HL-60/S4 (cell line): ENCODE data around the gene XXYLT1.

Experiments used
- in situ Hi-C: fragments of 300-500 bp; cut with MboI; formaldehyde crosslinking; loops from 2 replicates; pipeline ENCODE4 v1.14.3; 2022; ENCODE audit warnings: low sequenced_read_pairs

Gene XXYLT1

DNA sequence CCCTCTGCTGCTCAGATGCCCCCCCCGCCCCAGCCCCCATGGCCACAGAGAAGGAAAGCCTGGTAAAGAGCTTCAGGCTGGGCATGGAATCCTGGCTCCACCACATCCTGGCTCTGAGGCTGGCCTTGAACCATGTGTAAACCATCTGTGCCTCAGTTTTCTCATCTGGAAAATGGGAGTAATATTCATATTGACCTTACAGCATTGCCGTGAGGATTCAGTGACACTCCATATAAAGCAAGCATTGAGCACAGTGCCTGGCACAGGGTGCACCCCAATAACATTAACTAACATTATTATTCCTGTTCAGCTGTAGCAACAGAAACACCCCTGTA lies 150.7 kb downstream of the XXYLT1 start:
- in situ Hi-C loops = no loop called here

DNA sequence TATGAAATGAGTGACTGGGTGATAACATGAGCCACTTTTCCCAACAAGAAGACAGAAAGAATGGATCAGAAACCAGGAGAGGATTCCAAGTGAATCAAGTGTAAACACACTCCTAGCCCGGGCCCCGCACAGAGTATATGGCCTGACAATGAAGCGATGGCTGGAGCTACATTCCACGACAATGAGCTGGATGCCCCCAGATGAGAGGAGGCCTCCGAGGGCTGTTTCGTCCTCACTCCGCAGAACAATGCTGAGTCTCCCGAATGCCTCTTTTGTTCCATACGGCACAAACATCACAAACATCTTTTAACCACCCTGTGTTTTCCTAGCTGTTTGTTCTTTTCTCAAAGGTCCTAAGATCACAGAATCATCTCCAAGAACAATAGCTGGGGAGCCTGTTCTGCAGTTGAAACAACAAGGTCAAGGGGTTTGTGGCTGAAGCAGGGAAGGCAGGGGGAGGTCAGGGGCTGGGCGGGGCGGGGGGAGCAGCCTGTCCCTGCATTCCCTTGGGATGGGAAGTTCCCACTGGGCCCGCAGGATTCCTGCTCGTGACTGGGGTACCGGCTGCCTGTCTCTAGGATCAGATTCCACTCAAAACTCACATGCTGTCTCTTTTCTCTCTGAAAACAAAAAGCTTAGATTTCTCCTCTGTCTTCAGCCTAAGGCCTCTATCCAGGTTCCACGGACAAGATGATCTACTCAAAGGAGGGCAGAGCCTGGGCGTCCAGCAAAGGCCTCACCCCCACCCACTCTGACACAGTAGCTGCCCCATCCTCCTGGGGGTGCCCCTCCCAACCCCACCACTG lies 151.3 kb downstream of the XXYLT1 start:
- in situ Hi-C loops = no loop called here

DNA sequence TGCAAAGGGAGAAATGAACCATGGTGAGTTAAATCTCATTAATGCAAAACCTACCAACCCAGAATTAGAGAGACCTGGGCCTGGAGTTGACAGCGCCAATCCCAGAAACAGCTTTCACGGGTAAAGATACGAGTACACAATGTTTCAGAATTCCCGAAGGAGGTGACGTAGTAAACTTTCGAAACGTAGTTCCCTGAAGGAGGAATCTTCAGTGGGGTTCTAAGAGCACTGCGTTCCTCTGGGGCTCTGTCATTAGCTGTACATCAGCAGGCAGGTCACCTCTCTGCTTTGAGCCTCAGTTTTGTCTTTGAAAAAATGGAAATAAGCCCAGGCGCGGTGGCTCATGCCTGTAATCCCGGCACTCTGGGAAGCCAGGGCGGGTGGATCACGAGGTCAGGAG lies 152.3 kb downstream of the XXYLT1 start:
- in situ Hi-C loops = no loop called here

DNA sequence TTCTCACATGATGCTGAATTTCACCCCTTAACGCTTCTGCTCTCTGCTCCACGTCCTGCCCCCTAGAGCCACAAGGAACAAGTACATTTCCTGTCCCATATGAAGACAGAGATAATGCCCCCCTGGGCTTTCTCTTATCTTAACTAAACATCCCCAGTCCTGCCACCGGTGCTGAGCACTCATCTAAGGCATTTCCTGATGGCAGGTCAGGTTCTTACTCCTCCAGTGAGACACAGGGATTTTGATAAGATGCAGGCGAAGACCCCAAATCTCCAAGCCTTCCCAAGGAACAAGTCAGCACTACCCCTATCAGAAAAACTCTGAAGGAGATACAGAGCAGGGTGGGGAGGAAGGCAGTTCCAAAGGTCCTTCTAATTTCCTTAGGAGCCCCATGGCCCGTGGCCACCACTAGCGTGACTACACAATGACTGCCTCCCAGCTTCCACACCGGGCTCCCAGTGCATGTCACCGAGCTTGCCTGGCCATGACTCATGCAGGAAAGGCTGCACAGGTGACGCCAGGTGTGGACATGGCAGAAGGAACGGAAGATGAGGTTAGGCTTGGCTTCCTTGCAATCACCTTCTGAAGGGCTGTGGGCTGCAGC lies 152.9 kb downstream of the XXYLT1 start:
- in situ Hi-C loops = no loop called here

DNA sequence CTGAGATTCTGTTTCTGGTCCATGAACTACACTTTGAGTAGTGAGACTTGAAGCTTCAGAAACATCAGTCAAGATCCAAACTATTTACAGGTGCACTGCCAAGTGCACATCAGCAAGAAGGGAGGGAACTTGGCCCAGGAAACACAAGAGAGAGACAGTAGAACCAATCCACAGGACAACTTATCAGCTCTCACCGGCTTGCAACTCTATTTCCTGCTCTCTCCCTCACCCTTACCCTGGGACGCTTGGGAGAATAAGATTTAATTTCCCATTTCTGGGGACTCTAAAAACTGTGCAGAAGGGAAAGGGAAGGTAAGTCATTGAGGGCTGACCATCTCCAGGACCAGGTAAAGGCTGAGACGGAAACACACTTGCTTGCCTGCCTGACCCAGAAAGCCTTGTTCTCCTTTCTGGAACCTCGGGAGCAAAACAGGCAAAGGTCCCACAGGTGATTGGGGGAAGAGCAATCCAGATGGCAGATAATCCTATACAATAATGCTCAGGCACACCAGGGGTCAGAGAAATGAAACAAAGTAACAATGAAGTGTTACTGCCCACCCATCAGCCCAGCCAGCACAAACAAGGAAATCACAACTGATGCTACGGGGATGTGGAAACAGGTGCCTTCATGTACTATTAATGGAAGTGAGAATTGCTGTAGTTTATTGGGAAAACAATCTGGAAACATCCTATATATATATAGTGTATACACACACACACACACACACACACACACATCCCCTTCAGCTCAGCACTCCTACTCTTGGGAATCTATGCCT lies 154.4 kb downstream of the XXYLT1 start:
- in situ Hi-C loops = no loop called here

DNA sequence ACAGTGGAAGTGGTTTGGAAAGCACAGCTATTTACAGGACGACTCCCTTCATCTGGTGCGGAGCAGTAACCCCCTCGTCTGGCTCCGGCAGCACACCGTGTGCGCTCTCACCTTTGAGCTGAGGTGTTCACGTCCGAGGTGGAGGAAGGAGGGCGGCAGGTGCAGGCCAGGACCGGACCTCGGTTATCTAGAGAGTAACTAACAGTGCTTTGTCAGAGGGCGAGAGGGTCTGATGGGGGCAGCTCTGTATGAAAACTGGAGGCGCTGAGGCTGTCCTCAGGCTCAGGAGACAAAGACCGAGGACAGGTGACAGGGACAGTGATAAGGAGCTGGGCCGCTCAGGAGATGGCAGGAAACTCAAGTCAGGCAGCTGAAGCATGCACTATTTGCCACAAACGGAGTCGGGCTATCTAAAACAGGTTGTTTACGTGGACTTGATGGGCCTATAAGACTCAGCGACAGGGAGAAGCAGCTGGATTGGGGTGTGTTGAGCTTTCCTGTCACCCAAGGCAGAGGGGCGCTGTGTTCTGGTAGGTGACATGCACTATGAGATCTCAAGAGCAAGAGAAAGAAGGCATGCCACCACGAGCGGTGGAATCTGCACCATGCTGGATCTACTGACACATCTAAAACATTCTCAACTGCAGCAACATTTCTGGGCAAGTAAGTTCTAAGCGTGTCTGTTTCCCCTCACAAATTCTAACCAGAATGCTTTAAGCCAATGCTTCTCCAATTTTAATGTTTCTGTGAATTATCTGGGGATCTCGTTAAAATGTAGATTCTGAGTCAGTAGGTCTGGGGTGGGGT lies 155.2 kb downstream of the XXYLT1 start:
- in situ Hi-C loops = no loop called here

DNA sequence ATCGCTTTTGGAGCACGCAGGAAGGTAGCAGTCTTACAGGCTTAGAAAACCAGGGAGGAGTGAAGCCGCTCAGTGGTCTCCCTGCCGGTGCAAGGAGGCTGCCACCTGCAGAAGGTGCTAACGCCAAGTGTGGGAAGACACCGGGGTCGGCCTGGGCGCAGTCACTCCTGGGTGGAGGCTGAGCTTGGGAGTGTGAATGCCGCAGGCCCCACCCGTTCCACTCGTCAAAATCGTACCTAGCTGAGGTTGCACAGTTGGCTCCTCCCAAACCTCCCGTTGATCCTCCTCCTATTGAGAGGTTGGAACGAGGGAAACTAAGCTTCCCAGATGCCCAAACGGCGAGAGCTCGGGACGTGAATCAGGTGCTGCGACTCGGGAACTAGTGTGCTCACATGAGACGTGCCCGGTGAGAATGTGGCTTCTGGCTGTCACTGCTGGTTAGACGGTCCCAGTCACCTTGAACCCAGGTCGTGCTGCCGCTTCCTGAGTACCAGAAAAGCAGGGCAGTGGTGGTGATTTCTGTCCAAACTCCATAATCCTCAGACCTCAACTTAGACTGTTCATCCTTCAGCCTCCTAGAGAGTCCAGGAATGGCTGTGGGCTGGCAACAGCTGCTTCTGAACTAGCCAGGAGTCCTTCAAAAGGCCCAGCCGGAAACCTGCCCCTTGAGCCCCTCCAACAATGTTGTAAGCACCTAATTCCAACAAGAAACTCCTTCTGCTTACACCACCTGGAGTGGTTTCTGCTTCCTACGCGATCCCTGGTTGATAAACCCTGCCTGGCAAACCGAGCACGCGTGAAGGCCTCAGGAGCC lies 156.0 kb downstream of the XXYLT1 start:
- in situ Hi-C loops = no loop called here

DNA sequence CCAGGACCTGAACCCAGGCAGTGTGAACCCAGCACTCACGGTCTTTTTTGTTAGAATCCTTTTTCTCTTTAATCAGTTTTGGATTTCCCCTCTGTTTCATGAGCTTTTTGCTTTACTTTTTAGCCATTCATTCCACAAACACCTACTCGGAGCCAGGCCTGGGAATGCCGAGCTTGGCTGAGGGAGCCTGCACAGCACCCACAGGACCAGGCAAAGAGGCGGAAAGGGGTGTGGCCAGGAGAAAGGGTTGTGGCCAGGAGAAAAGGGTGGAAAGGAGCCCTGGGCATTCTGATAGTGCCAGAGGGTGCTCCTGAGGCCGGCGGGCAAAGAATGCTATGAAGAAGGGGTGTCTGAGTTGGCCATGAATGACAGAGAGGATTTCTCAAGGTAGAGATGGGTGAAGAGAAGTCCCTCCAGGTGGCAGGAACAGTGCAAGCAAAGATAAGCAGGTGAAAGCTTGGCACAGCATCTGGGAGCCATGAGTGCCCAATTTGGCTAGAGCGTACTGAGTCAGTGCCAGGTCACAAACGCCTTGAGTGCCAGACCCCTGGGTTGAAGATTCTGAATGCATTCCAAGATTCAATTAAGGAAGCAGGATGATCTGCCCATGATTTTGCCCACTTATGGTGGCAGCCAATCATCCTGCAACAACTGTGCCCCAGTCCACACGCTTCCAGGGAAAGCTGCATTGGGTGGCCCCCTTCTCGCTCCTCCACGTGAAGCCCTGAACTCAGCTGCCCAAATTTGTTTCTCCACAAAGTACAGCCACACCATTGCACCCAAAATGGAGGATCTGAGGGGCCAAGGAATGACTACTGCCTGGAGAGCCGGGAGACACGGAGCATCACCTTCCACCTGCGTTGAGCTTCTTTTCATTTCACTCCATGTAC lies 157.2 kb downstream of the XXYLT1 start:
- in situ Hi-C loops = no loop called here

DNA sequence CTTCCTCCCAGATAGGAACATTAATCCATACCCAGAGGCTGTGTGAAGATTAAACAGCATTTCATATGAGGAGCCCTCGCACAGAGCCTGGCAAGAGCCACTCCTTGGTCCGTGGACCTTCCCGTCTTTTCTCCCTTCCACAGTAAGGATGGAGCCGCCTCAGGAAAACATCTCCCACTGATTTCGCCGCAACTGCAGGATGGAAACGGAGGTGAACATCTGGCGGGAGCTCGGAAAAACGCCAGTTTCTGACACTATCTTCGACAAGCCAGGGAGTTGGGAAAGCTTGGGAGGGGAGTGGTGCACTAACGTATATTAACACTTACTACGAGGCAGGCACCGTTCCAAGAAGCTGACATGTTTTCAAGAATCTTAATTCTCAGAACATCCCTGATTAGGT lies 157.9 kb downstream of the XXYLT1 start:
- in situ Hi-C loops = no loop called here

DNA sequence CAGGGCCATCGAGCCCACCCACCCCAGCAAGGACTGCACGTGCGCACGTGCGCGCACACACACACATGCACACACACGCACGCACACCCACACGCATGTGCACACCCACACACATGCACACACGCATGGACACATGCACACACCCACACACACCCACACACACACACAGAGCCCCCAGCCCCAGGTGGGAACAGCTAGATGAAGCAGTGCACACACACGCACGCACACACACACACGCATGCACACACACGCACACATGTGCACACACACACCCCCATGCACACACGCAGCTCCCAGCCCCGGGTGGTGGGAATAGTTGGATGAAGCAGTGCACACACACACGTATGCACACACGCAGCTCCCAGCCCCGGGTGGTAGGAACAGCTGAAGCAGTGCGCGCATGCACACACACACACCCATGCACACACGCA lies 158.6 kb downstream of the XXYLT1 start:
- in situ Hi-C loops = no loop called here

DNA sequence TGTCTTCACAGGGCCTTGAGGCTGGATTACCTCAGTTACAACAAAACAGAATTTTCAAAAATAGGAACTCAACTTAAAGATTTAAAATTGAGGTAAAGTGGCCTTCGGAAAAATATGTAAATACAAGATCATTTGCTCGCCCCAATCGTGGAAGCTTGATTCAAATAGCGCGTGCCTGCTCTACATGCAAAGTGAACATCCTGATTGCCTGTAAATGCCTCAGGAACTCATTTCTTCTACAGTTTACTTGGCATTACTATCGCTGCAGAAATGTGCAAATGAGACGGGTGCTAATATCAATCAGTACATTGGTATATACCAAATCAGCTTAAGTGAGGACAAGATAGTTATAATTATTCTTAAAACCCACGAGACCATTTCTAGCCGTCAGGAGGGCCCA lies 159.2 kb downstream of the XXYLT1 start:
- in situ Hi-C loops = no loop called here

DNA sequence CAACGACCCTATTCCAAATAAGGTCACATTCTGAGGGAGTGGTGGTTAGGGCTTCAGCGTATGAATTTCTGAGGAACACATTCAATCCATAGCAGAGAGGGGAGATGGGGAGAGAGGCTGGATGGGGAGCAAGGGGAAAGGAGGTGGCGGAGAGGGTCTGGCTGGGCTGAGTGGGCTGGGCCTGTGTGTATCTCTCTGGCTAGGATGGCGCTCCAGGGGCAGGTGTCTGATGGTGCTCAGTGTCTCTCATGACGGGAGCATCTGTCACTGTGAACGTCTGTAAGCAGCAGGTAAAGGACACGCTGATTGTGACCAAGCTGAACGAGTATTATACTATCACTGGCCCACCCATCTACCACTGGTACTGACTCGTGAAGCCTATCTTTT lies 159.6 kb downstream of the XXYLT1 start:
- in situ Hi-C loops = no loop called here

DNA sequence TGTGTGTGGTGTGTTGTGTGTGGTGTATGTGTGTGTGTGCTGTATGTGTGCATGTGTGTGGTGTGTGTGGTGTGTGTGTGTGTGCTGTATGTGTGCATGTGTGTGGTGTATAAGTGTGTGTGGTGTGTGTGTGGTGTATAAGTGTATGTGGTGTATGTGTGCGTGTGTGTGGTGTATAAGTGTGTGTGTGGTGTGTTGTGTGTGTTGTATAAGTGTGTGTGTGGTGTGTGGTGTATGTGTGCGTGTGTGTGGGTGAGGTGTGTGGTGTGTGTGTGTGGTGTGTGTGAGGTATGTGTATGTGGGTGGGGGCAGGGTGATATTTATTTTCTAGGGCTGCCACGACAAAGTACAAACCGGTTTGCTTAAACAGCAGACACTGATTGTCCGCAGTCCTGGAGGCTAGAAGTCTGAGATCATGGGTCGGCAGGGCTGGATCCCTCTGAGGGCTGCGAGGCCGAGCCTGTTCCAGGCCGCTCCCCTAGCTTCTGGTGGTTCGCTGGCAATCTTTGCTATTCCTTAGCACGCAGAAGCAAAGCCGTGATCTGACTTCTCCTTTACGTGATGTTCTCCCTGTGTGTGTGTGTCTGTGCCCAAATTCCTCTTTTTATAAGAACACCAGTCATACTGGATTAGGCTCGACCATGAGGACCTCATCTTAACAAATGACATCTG lies 160.2 kb downstream of the XXYLT1 start:
- in situ Hi-C loops = no loop called here

DNA sequence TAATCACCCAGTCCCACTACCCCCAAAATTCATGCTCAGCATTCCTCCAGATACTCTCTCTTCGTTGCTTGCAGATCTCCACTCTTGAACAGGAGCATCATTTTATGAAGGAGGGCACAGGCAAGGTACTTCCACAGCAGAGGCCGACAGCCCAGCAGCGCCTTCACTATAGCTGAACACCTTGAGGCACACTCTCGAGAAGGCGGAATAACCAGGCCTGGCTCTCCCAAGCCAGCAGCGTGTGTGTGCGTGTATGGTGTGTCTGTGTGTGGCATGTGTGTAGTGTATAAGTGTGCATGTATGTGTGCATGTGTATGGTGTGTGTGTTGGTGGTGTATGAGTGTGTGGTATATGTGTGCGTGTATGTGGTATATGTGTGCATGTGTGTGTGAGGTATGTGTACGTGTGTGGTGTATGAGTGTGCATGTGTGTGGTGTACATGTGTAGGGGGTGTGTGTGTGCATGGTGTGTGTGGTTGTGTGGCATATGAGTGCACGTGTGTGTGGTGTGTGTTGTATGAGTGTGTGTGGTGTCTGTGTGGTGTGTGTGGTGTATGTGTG lies 161.8 kb downstream of the XXYLT1 start:
- in situ Hi-C loops = loop anchor here (10.0 kb wide), 1 partner anchor 424 kb away; the partner anchor contains the start of gene FAM43A

DNA sequence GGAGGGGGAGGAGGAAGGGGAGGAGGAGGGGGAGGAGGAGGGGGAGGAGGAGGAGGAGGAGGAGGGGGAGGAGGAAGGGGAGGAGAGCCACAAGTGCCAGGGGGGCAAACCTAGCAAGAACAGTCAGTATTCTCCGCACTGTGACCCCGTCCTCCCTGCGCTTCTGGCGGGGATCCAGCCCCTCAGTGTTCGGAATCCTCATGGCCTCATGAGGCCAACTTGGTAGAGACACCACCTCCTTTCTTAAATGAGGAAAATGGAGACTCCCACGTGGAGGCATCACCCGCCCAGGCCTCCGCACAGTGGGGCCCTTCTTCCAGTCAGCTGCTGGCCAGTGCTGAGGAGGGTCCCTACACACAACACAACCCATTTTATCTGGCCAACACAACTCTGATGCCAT lies 163.4 kb downstream of the XXYLT1 start:
- in situ Hi-C loops = loop anchor here (10.0 kb wide), 1 partner anchor 423 kb away; the partner anchor contains the start of gene FAM43A

DNA sequence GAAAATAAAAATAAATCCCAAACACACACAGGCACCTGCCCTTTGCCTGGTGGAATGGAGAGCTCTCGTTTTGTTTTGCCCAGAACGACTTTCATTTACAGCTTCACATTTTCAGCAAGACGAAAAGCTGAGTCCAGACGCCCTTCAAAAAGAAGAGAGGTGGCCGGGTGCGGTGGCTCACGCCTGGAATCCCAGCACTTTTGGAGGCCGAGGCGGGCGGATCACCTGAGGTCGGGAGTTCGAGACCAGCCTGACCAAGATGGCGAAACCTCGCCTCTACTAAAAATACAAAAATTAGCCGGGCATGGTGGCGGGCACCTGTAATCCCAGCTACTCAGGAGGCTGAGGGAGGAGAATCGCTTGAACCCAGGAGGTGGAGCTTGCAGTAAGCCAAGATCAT lies 163.9 kb downstream of the XXYLT1 start:
- in situ Hi-C loops = loop anchor here (10.0 kb wide), 1 partner anchor 422 kb away; the partner anchor contains the start of gene FAM43A

DNA sequence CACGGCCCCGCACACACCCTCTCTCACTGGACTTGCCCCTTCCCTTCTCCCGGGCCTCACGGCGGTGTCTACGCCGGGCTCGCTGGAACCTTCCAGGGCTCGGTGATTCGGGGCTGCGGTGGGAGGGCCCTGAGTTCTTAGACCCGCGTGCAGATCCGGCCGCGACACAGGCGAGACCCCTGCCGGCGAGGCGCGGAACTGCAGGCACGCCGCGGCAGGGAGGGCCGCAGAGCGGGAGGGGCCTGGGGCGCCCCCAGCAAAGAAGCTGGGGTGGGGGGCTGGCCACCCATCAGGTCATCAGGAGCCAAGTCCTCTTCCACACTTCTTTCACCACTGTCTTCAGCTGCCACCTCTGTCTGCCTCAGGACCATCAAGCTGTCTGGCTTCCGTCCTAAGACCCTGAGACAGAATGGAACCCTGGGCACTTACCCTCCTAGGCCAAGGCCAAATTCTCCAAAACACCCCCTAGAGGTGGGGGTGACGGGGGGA lies 164.5 kb downstream of the XXYLT1 start:
- in situ Hi-C loops = loop anchor here (10.0 kb wide), 1 partner anchor 422 kb away; the partner anchor contains the start of gene FAM43A
